AG04449 (cell line): Measurements from ENCODE around the gene DYNC2H1.
"Not testable (repeated sequence)": the region's sequence is repeated elsewhere in the genome, so short reads cannot be mapped to it uniquely, and the experiment has no call there.

Experiments
- CTCF ChIA-PET: fragments of 350-600 bp; formaldehyde crosslinking; extraction: SDS; loops from one replicate; lab custom pipeline; 2021; ENCODE audit warnings: antibody characterized with exemption; lab: Yijun Ruan, JAX
- POLR2A ChIA-PET: fragments of 400-600, 350-600 bp; formaldehyde crosslinking; extraction: SDS; loops from one replicate; lab custom pipeline; 2020; ENCODE audit warnings: antibody characterized with exemption, inconsistent platforms; lab: Yijun Ruan, JAX
- DNase-seq: peaks from one replicate; pipeline ENCODE4 v3.0.0-alpha.2; 2010; ENCODE audit warnings: low read depth, low spot score
- H3K4me3 ChIP-seq: 2 replicates; pipeline ENCODE4 v1.5.1; 2011; ENCODE audit warnings: low read depth, mild to moderate bottlenecking, control low read depth, low read length
- TF ChIP-seq, protein P1 (sequence below): IDR thresholded peaks from one replicate; pipeline ENCODE4 v1.5.1; 2011; ENCODE audit warnings: mild to moderate bottlenecking, moderate library complexity, low read length, control low read depth, inconsistent platforms; ENCODE audit not compliant: insufficient read depth; ENCODE audit errors: missing control alignments

Gene DYNC2H1

DNA sequence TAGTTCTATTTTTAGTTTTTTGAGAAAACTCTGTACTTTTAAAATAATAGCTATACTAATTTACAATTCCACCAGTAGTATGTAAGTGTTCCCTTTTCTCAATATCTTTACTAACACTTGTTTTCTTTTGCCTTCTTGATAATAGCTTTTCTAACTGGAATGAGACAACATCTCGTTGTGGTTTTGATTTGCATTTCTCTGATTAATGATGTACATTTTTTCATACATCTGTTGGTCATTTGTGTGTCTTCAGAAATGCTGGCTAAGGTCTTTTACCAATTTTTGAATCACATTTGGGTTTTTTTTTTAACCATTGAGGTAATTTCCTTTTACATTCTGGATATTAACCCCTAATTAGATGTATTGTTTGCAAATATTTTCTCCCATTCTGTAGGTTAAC is 258.9 kb downstream of the DYNC2H1 start:
- TF ChIP-seq, protein P1, sequence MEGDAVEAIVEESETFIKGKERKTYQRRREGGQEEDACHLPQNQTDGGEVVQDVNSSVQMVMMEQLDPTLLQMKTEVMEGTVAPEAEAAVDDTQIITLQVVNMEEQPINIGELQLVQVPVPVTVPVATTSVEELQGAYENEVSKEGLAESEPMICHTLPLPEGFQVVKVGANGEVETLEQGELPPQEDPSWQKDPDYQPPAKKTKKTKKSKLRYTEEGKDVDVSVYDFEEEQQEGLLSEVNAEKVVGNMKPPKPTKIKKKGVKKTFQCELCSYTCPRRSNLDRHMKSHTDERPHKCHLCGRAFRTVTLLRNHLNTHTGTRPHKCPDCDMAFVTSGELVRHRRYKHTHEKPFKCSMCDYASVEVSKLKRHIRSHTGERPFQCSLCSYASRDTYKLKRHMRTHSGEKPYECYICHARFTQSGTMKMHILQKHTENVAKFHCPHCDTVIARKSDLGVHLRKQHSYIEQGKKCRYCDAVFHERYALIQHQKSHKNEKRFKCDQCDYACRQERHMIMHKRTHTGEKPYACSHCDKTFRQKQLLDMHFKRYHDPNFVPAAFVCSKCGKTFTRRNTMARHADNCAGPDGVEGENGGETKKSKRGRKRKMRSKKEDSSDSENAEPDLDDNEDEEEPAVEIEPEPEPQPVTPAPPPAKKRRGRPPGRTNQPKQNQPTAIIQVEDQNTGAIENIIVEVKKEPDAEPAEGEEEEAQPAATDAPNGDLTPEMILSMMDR: no peak
- no peak for DNase-seq
- ChIA-PET CTCF (interaction anchor here (0.8 kb wide), 1 partner anchor 26 kb away, joined by 3 read pairs; no protein-coding TSS in a partner anchor), POLR2A (no interaction called here)
- no peak overlapping the region for H3K4me3 ChIP-seq

DNA sequence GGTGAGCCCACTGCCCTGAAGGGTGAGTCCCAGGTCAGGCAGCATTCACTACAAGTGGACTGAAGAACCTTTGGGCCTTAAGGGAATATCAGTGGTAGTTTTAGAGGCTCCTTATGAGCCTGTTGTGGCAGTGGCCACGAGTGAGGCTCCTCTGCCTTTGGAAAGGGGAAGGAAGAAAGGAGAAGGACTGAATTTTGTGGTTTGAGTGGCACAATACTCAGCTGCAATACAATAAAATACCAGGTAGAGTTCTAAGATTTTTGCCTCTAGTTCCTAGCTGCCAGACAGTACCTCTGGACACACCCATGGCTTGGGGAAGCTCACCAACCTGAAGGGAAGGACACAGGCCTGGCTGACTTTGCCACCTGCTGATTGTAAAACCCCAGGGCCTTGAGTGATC is 260.9 kb downstream of the DYNC2H1 start:
- ChIA-PET CTCF (no interaction called here), POLR2A (no interaction called here)
- no peak for DNase-seq
- TF ChIP-seq, protein P1: no peak
- H3K4me3 ChIP-seq: no peak overlapping the region

DNA sequence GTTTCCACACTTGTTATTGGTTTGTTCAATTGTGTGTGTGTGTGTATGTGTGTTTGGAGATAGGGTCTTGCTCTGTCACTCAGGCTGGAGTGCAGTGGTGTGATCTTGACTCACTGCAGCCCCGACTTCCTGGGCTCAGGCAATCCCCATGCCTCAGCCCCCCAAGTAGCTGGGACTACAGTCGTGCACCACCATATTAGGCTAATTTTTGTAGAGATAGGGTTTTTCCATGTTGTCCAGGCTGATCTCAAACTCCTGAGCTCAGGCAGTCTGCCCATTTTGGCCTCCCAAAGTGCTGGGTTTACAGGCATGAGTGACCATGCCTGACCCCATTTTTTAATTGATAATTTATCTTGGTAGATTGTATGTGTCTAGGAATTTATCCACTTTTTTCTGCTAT is 263.7 kb downstream of the DYNC2H1 start:
- POLR2A ChIA-PET: no interaction called here
- CTCF ChIA-PET: interaction anchor here (1.1 to 1.3 kb wide), 2 partner anchors 13 to 24 kb away, joined by 3 to 5 read pairs; no protein-coding TSS in a partner anchor
- TF ChIP-seq, protein P1: no peak

DNA sequence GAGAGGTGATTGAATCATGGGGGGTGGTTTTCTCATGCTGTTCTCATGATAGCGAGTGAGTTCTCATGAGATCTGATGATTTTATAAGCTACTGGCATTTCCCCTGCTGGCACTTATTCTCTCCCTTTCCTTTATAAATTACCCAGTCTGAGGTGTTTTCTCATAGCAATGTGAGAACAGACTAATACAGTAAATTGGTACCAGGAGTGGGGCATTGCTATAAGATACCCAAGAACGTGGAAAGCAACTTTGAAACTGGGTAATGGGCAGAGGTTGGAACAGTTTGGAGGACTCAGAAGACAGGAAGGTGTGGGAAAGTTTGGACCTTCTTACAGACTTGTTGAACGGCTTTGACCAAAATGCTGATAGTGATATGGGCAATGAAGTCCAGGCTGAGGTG is 265.0 kb downstream of the DYNC2H1 start:
- CTCF ChIA-PET: interaction anchor here (1.3 kb wide), 1 partner anchor 11 kb away, joined by 5 read pairs; no protein-coding TSS in a partner anchor
- H3K4me3 ChIP-seq, DNase-seq, POLR2A ChIA-PET: not testable (repeated sequence)

More for the DNA sequence above, 263.7 kb downstream of the DYNC2H1 start:
- H3K4me3 ChIP-seq: no peak overlapping the region
- no peak for DNase-seq

DNA sequence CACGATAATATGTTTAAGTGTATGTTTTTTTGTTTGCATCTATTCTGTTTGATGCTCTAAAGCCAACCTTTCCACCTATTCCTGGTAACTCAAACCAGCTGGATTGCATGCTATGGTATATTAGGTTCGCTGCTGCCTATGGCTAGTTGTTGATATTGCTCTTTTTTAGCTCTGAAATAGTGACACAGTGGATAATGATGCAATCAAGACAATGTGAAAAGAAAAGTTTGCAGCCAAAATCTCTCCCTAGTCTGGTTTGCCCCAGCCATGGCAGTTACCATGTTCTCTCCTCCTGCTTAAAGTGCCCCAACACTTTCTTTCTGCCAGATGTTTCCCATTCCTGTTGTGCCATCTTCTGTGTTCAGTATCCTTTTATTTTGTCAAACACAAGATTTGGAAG is 269.7 kb downstream of the DYNC2H1 start:
- CTCF ChIA-PET: no interaction called here
- no peak overlapping the region for H3K4me3 ChIP-seq
- DNase-seq: no peak
- TF ChIP-seq, protein P1: no peak
- POLR2A ChIA-PET: no interaction called here

DNA sequence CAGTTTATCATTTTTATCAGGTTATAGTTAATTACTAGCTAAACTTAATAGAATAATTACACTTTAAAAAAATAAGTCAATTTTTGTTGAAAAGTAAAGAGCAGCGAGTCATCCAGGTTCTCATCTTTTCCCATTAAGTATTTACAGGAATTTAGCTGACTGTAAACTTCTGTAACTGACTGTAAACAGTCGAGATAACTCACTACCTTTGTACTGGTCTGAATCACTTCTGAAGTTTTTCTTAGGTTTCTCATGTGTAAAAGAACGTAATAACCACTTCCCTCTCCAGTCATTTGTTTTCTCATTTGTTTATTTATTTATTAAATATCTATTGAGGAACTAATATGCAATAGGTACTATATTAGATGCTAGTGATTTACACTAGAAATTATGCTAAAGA is 270.8 kb downstream of the DYNC2H1 start:
- no peak for DNase-seq
- TF ChIP-seq, protein P1: no peak
- H3K4me3 ChIP-seq: no peak overlapping the region
- POLR2A ChIA-PET: no interaction called here
- CTCF ChIA-PET: no interaction called here

DNA sequence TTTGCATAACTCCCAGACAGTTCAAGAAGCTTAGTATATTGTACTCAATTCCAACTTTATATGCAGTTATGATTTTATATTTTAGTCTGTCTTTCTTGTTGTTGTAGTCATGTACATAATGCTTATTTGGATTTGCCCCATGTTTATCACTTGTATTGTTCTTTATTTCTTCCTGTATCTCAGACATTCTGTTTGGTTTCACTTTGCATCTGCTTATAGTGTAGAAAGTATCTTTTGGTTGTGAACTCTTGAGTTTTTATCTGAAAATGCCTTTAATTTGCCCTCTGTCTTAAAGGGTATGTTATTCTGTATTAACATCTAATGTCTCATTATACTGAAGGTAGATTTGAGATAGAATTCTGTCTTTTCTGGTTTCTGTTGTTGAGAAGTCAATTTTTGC is 275.4 kb downstream of the DYNC2H1 start:
- TF ChIP-seq, protein P1: no peak
- no peak overlapping the region for H3K4me3 ChIP-seq
- no peak for DNase-seq
- ChIA-PET POLR2A (no interaction called here), CTCF (no interaction called here)
